ENCODE measurements around the gene SCGB3A1. TPM values are rescaled to one million over a fixed set of nuclear protein-coding genes. Genes with fewer than 3 reads are reported as not detected.
A peak's percentile ranks its signal among the peaks of the same experiment; 100 is the strongest.

The SCGB3A1 gene
- total and polyA plus RNA-seq, 2 of the 4 experiments (the other 2 are of a cell fraction), result not detected

- H2BK20ac ChIP-seq (ENCODE audit: low read depth, low read length), result no peak overlapping the region
- BruUV-seq (replicated peaks), result no TSS peak
- no peak overlapping the region for H3K56ac ChIP-seq (ENCODE audit: extremely low read depth, insufficient read depth, low read length)
- H3K9me3 ChIP-seq (ENCODE audit: control insufficient read depth, insufficient read depth, low read length), result no peaks in the 10 kb centered on the region
- ChIA-PET POLR2A (ENCODE audit: unreplicated experiment) (no interaction called here), CTCF (no interaction called here)
- no peak overlapping the region for H3K27ac ChIP-seq (ENCODE audit: insufficient read depth, low read length)
- H3K4me3 ChIP-seq (ENCODE audit: insufficient read depth, low read depth, low read length), result no peak overlapping the region
- H3K27me3 ChIP-seq (ENCODE audit: control insufficient read depth, insufficient read depth, low read length), result peaks cover 7% of the 10 kb centered on the region; the same call in 1 of the 2 replicates
- H3K23ac ChIP-seq (ENCODE audit: low read depth, low read length), result no peak overlapping the region
- dilution Hi-C loops (cut with HindIII; ENCODE audit: low sequenced_read_pairs, unreplicated experiment), result no loop called here
- no peaks in the 10 kb centered on the region for H3K4me1 ChIP-seq (ENCODE audit: control insufficient read depth, insufficient read depth, low read length)
- peak overlapping the region; percentile 51 for H2AFZ ChIP-seq (replicated peaks; ENCODE audit: low read length, poor library complexity)
- intact Hi-C loops (cut with micrococcal nuclease), result loop anchor here (5.0 to 10.0 kb wide), 2 partner anchors 136 to 404 kb away; partner anchors contain the start of gene RASGEF1C
- no peak overlapping the region for H2AK9ac ChIP-seq (replicated peaks; ENCODE audit: low read depth, low read length, poor library complexity)
- no peaks in the 10 kb centered on the region for H3K79me1 ChIP-seq (ENCODE audit: low read depth in 1 of 2, low read length in 2 of 2)
- no peak overlapping the region for H2BK120ac ChIP-seq (ENCODE audit: low read depth, low read length)
- no peak overlapping the region for H3K4me2 ChIP-seq (ENCODE audit: low read depth, low read length)
- H3K9me1 ChIP-seq (ENCODE audit: insufficient read depth, low read length), result no peaks in the 10 kb centered on the region
- no peaks in the 10 kb centered on the region for H3K36me3 ChIP-seq (ENCODE audit: control insufficient read depth, insufficient read depth, low read length)
- no peak overlapping the region for H4K5ac ChIP-seq (ENCODE audit: low read depth, low read length)
- H3K18ac ChIP-seq (ENCODE audit: low read depth, low read length), result no peak overlapping the region
- no peak overlapping the region for H2BK5ac ChIP-seq (ENCODE audit: low read depth, low read length, poor library complexity, severe bottlenecking)
- no peaks in the 10 kb centered on the region; the same call in 1 of the 2 replicates for H4K20me1 ChIP-seq (ENCODE audit: insufficient read depth, low read length)
- no peak overlapping the region for H4K91ac ChIP-seq (ENCODE audit: insufficient read depth, low read depth, low read length)
- in situ Hi-C loops (cut with MboI; ENCODE audit: low sequenced_read_pairs), result no loop called here
- H4K8ac ChIP-seq (ENCODE audit: low read depth in 2 of 2, low read length in 2 of 2), result no peak overlapping the region
- ATAC-seq (ENCODE audit: low read depth) (no peak), DNase-seq (no peak)
- no peak overlapping the region for H3K4ac ChIP-seq (ENCODE audit: low read depth, low read length)
- H3K9ac ChIP-seq (ENCODE audit: low read depth, low read length), result no peak overlapping the region
- whole genome bisulfite sequencing, 2 experiments (ENCODE audit: extremely low coverage in 2 of 2, insufficient read length in 1 of 2), result 85% methylated on average over 5 of the region's 26 CpGs; no CpG with 5 or more reads in 1 of the 2 experiments
- no peak overlapping the region for H3K14ac ChIP-seq (replicated peaks; ENCODE audit: low read depth, low read length)
- TF ChIP-seq, protein P1, sequence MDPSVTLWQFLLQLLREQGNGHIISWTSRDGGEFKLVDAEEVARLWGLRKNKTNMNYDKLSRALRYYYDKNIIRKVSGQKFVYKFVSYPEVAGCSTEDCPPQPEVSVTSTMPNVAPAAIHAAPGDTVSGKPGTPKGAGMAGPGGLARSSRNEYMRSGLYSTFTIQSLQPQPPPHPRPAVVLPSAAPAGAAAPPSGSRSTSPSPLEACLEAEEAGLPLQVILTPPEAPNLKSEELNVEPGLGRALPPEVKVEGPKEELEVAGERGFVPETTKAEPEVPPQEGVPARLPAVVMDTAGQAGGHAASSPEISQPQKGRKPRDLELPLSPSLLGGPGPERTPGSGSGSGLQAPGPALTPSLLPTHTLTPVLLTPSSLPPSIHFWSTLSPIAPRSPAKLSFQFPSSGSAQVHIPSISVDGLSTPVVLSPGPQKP (IDR thresholded peaks at IDR 0.05; ENCODE audit: borderline replicate concordance, low read depth, low read length), result no peak
- no peak overlapping the region for H2BK15ac ChIP-seq (ENCODE audit: low read depth, low read length)
- no peak overlapping the region for H2AK5ac ChIP-seq (ENCODE audit: low read depth, low read length)
Observed at GRCh38 chr5:180608572-180609310, 17.4 kb upstream of the SCGB3A1 start.
